ENCODE measurements around the gene NPTXR.
"Not testable (repeated sequence)": the region's sequence is repeated elsewhere in the genome, so short reads cannot be mapped to it uniquely, and the experiment has no call there.

NPTXR gene

DNA sequence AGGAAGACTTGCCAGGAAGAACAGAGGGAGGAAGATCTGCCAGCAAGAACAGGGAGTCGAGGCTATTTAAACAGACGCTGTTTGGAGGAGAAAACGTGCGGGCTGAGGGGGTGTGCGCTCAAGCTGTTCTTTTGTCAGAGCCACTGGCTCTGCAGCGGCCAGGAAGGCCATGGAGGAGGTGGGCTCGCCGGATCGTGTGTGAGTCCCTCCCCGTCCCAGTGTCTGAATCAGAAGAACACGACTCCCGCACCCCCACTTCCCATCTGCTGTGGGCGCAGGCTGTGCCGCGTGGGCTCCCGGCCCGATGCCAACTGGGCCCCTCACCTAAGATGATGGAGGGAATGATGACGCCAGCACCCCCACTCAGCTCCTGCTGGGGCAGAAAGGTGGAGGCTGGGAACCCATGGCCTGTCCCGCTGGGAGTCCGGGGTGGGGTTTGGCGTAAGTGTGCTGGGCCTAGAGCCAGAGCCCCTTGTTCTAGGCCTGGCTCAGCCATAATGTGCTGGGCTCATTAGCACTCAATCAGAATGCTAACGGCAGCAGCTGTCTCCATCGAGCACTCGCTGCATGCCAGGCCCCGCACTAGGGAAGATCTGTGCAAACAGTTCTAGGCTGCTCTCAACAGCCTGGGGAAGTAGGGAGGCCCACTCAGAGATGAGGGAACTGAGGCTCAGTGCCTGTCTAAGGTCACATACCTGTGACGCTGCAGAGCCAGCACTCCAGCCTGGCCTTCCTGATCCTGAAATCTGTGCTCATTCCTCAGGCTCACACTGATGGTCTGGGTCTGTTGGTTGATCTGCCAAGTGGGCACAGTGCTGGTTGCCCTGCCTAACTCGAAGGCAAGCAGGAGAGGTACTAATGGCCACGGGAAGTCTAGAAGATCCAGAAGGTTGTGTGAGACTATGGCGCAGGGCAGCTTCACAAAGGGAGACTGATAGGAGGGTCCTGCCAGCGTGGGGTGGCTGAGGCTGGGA is 11.5 kb downstream of the NPTXR start:
- no peak for DNase-seq (ENCODE audit: low read depth in 3 of 3, low spot score in 1 of 3)

GRCh38 chr22:38831166-38831945 is 12.5 kb downstream of the NPTXR start:
- DNase-seq (ENCODE audit: low read depth in 3 of 3, low spot score in 1 of 3), result no peak

DNA sequence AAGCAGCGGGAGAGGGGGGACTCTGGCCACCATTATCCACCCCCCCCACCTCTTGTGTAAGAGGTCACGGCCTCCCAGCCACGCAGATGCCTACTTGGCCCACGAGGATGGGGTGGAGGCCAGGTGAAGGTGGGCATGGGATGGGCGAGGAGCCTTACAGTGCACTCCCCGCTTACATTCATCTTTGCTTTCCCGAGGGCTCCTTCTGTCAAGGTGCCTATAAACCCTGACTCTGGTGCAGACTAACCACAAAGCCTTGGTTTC is 13.1 kb downstream of the NPTXR start:
- DNase-seq (ENCODE audit: low read depth in 3 of 3, low spot score in 1 of 3), result no peak

GRCh38 chr22:38830026-38830844 is 13.6 kb downstream of the NPTXR start:
- no peak for DNase-seq (ENCODE audit: low read depth in 3 of 3, low spot score in 1 of 3)

DNA sequence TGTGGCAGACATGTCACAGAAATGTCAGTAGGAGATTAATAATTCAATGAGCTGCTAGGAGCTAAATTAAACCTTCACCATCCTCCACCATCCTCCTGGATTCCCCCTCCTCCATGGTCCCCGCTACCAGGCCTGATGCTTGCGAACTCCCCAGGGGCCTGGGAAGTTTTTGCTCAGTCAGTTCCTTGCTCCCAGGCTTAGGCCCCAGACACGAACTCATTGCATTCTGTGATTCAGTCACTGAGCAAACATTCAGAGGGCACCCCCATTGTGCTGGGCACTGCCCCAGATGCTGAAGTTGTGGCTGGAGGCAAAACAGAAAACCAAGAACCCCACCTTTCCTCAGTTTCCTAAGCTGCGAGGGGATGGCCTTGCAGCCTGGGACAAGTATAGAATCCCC is 14.3 kb downstream of the NPTXR start:
- DNase-seq (ENCODE audit: low read depth in 3 of 3, low spot score in 1 of 3), result no peak

GRCh38 chr22:38828616-38829205 is 15.1 kb downstream of the NPTXR start:
- DNase-seq (ENCODE audit: low read depth in 3 of 3, low spot score in 1 of 3), result no peak

GRCh38 chr22:38828191-38828590 is 15.6 kb downstream of the NPTXR start:
- no peak for DNase-seq (ENCODE audit: low read depth in 3 of 3, low spot score in 1 of 3)

DNA sequence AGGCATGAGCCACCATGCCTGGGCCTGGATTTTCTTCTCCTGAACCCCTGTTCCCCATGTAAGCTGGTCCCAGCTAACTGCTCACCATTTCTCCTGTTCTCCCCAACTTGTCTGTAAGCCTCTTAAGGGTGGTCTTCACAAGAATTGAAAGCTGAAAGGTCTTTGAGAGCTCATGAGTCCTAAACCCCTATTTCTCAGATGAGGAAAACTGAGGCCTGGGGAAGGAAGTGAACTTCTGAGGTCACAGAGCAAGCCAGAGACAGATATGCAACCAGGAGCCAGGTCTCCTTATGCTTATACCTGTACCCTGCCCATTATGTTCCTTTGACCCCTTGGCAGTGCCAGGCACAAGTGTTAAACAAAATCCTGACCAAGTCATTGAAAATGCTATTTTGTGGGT is 16.3 kb downstream of the NPTXR start:
- no peak for DNase-seq (ENCODE audit: low read depth in 3 of 3, low spot score in 1 of 3)

GRCh38 chr22:38826801-38827200 is 17.0 kb downstream of the NPTXR start:
- DNase-seq (ENCODE audit: low read depth in 3 of 3, low spot score in 1 of 3), result no peak

DNA sequence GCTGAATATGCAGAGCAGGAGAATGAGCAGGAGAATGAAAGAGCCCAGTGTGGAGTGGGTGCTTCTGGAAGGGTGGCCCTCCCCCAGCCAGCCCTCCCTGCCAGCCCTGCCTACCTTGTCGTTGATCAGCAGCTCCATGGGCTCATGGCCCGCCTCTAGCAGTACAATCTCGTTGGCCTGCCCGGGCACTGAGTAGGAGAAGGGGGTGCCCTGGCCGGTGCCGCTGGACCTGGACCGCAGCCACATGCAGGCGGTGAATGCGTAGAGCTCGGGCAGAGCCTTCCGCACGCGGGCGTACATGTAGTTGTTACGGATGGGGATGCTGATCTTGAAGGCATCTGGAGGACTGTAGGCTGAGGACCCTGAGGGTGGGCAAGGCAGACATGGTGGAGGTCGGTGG is 17.4 kb downstream of the NPTXR start:
- no peak for DNase-seq (ENCODE audit: low read depth in 3 of 3, low spot score in 1 of 3)

GRCh38 chr22:38824585-38824984 is 19.2 kb downstream of the NPTXR start:
- no peak for DNase-seq (ENCODE audit: low read depth in 3 of 3, low spot score in 1 of 3)

DNA sequence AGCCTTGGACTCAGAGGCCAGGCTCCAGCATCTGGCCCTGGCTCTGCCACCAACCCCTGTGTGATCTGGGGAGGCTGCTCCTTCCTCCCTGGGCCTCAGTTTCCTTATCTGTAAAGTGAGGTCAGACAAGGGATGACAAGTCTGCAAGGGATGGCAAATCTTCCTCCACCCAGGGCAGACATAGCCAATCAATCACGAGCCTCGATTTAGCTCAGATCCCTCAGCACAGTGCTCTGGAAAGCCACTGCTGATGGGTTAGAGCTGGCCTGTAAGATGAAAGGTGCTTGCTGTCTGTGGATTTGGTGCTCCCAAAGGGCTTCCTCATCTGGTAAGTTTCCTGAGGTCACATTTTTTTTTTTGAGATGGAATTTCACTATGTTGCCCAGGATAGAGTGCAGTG is 20.2 kb downstream of the NPTXR start:
- no peak for DNase-seq (ENCODE audit: low read depth in 3 of 3, low spot score in 1 of 3)

DNA sequence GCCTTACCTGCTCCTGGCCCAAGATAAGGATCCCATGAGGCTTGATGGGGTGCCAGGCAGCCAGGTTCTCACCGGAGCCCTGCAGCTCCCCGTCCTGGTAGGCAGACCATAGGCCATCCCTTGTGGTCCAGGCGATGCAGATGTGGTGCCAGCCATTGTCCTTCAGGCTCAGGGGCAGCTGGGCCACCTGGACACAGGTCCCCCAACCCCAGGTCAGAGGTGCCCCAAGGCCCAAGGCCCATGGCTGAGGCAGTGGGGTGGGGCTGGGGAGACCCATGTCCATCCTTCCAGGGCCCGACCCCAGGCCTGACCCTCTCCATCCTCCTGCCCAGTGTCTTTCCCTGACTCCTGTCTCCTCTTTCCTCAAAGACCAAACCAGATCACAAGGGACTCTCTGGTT is 20.8 kb downstream of the NPTXR start:
- DNase-seq (ENCODE audit: low read depth in 3 of 3, low spot score in 1 of 3), result no peak

GRCh38 chr22:38820020-38820419 is 23.8 kb downstream of the NPTXR start:
- no peak for DNase-seq (ENCODE audit: low read depth in 3 of 3, low spot score in 1 of 3)

DNA sequence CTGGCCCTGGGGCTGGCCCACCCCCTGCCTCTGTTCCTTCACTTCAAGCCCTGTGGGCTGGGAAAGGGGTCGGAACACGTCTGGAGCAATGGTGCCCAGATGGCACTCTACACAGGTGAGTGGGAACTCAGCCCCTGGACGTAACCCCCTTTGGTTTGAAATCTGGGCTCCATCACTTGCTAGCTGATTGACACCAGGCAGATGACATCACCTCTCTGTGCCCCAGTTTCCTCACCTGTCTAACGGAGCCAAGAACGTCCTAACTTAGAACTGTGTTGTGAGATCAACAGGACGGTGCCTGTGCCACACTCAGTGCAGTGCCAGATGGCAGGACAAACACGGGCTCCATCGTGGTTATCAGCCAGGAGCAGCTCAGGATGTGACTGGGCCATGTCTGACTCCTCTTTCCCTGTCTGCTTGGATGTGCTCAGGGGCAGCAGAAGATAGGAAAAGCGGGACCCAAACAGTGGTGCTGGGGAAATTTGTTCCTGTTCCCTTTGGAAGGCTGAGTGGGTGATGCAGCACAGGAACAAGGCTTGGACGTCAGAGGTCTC is 24.4 kb downstream of the NPTXR start:
- DNase-seq (ENCODE audit: low read depth in 3 of 3, low spot score in 1 of 3), result no peak

- no peak for DNase-seq (ENCODE audit: low read depth in 3 of 3, low spot score in 1 of 3)
Measured at GRCh38 chr22:38817196-38817595, 26.6 kb downstream of the NPTXR start.

DNA sequence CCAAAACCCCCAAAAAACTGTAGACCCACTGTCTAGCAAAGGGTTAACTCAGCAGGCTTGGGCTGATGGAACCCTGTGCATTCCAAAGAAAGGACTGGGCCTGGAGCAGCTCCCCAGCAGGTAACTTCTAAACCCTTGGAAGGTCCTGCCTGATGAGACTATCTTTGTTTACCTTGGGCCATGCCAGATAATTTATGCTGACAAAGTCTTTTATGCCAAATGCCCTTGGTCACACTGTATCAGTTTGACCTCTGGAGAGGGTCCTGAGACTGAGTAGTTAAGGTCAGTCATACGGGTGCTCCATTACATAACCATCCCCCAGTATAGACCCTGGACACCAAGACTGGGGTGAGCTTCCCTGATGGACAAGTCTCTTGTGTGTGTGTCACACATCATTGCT is 28.0 kb downstream of the NPTXR start:
- DNase-seq (ENCODE audit: low read depth in 3 of 3, low spot score in 1 of 3), result no peak

- no peak for DNase-seq (ENCODE audit: low read depth in 3 of 3, low spot score in 1 of 3)
Measured at GRCh38 chr22:38811241-38811640, 32.6 kb downstream of the NPTXR start.

- not testable (repeated sequence) for DNase-seq (ENCODE audit: low read depth in 3 of 3, low spot score in 1 of 3)
Measured at GRCh38 chr22:38805041-38805593, 38.7 kb downstream of the NPTXR start.

DNA sequence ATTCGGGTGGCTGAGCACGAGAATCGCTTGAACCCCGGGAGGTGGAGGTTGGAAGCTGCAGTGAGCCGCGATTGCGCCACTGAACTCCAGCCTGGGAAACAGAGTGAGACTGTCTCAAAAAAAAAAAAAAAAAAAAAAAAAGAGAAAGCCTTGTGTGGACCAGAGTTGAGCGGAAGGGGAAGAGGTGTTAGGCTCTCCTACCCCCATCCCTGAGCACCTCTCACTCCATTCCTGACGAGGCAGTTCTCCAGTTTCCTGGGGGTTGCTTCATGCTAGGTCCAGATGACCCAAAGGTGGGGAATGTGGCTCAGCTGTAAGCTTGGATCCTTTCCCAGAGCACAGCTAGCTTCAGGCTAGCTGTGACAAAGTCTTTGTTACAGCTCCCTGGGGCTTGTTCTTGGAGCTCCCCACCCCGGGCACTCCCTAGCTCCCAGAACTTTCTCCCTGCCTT is 41.1 kb downstream of the NPTXR start:
- no peak for DNase-seq (ENCODE audit: low read depth in 3 of 3, low spot score in 1 of 3)

Data from stimulated activated CD4-positive, alpha-beta T cell treated with anti-CD3 and anti-CD28 coated beads, TNF-alpha, amount 100 ng/mL, for 1 hour (primary cell).